ENCODE data around the gene OBSCN.
"Not testable (repeated sequence)": the region's sequence is repeated elsewhere in the genome, so short reads cannot be mapped to it uniquely, and the experiment has no call there.

OBSCN gene

GRCh38 chr1:228211531-228212414 lies 3.9 kb downstream of the OBSCN start:
- DNase-seq (ENCODE audit: low read depth in 2 of 2, low spot score in 1 of 2): no peak

- DNase-seq (ENCODE audit: low read depth in 2 of 2, low spot score in 1 of 2): no peak
These were observed 4.6 kb downstream of the OBSCN start for GRCh38 chr1:228212415-228212965.

GRCh38 chr1:228212966-228213844 lies 5.4 kb downstream of the OBSCN start:
- DNase-seq (ENCODE audit: low read depth in 2 of 2, low spot score in 1 of 2): peak; percentile 85 to 86

GRCh38 chr1:228213917-228214808 lies 6.3 kb downstream of the OBSCN start:
- no peak for DNase-seq (ENCODE audit: low read depth in 2 of 2, low spot score in 1 of 2)

- DNase-seq (ENCODE audit: low read depth in 2 of 2, low spot score in 1 of 2): no peak
These were observed 7.2 kb downstream of the OBSCN start for GRCh38 chr1:228214921-228215662.

GRCh38 chr1:228215663-228216116 lies 7.8 kb downstream of the OBSCN start:
- no peak for DNase-seq (ENCODE audit: low read depth in 2 of 2, low spot score in 1 of 2)

- no peak for DNase-seq (ENCODE audit: low read depth in 2 of 2, low spot score in 1 of 2)
These were observed 8.8 kb downstream of the OBSCN start for GRCh38 chr1:228216371-228217320.

- no peak for DNase-seq (ENCODE audit: low read depth in 2 of 2, low spot score in 1 of 2)
These were observed 9.9 kb downstream of the OBSCN start for GRCh38 chr1:228217551-228218344.

- DNase-seq (ENCODE audit: low read depth in 2 of 2, low spot score in 1 of 2): no peak
These were observed 10.8 kb downstream of the OBSCN start for GRCh38 chr1:228218513-228219244.

GRCh38 chr1:228219245-228219961 lies 11.6 kb downstream of the OBSCN start:
- DNase-seq (ENCODE audit: low read depth in 2 of 2, low spot score in 1 of 2): no peak

- DNase-seq (ENCODE audit: low read depth in 2 of 2, low spot score in 1 of 2): no peak
These were observed 12.3 kb downstream of the OBSCN start for GRCh38 chr1:228219962-228220780.

- not testable (repeated sequence) for DNase-seq (ENCODE audit: low read depth in 2 of 2, low spot score in 1 of 2)
These were observed 13.3 kb downstream of the OBSCN start for GRCh38 chr1:228221097-228221496.

GRCh38 chr1:228222548-228222947 lies 14.7 kb downstream of the OBSCN start:
- no peak for DNase-seq (ENCODE audit: low read depth in 2 of 2, low spot score in 1 of 2)

GRCh38 chr1:228224198-228225164 lies 16.6 kb downstream of the OBSCN start:
- DNase-seq (ENCODE audit: low read depth in 2 of 2, low spot score in 1 of 2): no peak

Data from stimulated activated CD8-positive, alpha-beta memory T cell treated with anti-CD3 and anti-CD28 coated beads, Interleukin-4, amount 100 ng/mL, for 4 hours (primary cell).